ENCODE results near the gene BMP6. TPM values are rescaled to one million over a fixed set of nuclear protein-coding genes. Genes with fewer than 3 reads are reported as not detected.

The BMP6 gene
- polyA plus RNA-seq, 2 of the 4 experiments (the other 2 are of a cell fraction), result 8.4 to 23.0 TPM

DNA sequence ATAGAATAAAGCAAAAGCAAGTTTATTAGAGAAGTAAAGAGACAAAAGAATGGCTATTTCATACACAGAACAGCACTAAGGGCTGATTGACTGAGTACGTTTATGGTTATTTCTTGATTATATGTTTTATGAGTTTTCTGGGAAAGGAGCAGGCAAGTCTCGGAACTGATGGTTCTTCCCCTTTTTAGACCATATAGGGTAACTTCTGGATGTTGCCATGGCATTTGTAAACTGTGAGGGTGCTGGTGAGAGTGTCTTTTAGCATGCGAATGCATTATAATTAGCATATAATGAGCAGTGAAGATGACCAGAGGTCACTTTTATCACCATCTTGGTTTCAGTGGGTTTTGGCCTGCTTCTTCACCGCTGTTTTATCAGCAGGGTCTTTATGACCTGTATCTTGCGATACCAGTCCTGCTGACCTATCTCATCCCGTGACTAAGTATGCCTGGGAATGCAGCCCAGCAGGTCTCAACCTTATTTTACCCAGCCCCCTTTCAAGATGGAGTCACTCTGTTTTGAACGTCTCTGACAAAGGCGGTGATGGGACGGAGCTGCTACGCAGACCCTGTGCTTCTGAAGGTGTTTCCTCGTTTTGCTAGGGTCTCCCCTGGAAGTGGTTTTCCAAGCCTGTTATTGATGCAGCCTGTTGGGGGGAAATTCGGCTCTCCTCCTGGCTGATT is 45.4 kb upstream of the BMP6 start:
- no peak for DNase-seq (ENCODE audit: low read depth in 1 of 2, low spot score in 1 of 2)
- H3K27ac ChIP-seq, result no peak overlapping the region
- ChIA-PET CTCF (no interaction called here), POLR2A (no interaction called here)
- ATAC-seq, result no peak
- H3K4me1 ChIP-seq, result peaks cover 14% of the 10 kb centered on the region; the same call in 2 of the 3 replicates
- no peak overlapping the region for H3K4me3 ChIP-seq
- WGBS (ENCODE audit: missing lambda C conversion rate), result 88% methylated on average over 12 of the region's 12 CpGs
- TF ChIP-seq POLR2A (IDR thresholded peaks at IDR 0.05; ENCODE audit: low read length), result no peak
- no peak for TF ChIP-seq EHMT2 (IDR thresholded peaks at IDR 0.05; ENCODE audit: low read depth)
- no peak for TF ChIP-seq ZSCAN20 (CRISPR knock-in tag; IDR thresholded peaks at IDR 0.05)
- no peak for TF ChIP-seq CHD2 (IDR thresholded peaks at IDR 0.05; ENCODE audit: low read length, partially characterized antibody)
- TF ChIP-seq POLR2AphosphoS2 (conservative IDR thresholded peaks at IDR 0.05; ENCODE audit: low read length), result no peak
- TF ChIP-seq SMC3 (IDR thresholded peaks at IDR 0.05), result no peak
- no peak for TF ChIP-seq RNF2 (IDR thresholded peaks at IDR 0.05; ENCODE audit: borderline replicate concordance, low read depth)
- TF ChIP-seq CBX8 (IDR thresholded peaks at IDR 0.05), result no peak
- TF ChIP-seq, protein P1, sequence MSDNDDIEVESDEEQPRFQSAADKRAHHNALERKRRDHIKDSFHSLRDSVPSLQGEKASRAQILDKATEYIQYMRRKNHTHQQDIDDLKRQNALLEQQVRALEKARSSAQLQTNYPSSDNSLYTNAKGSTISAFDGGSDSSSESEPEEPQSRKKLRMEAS (IDR thresholded peaks at IDR 0.05), result no peak
- no peak for TF ChIP-seq NPAS2 (CRISPR knock-in tag; IDR thresholded peaks at IDR 0.05; ENCODE audit: borderline replicate concordance)
- no peak for TF ChIP-seq EP300 (IDR thresholded peaks at IDR 0.05)
- H3K4me2 ChIP-seq, result no peak overlapping the region
- no peak for FAIRE-seq
- H3K9me3 ChIP-seq, result no peaks in the 10 kb centered on the region

DNA sequence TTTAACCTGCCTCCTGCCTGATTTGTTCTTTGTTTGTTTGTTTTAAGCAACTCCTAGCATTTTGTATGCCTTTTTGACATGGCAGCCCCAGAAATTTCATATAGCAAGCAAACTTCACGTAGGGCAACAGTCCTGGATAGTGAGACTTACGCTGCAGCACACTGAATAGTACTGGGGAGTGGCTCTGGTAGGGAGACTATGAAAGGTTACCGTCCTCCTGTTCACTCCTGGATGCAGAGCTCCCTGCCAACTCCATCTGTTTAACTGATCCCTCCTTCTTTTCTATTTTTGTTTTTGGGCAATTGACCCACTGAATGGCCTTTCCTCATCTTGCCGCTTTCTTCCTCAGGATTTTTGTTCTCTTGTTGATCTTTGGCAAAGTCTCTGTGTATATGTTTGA is 44.5 kb upstream of the BMP6 start:
- DNase-seq (ENCODE audit: low read depth in 1 of 2, low spot score in 1 of 2) (no peak), FAIRE-seq (no peak), ATAC-seq (no peak)
- peaks cover 18% of the 10 kb centered on the region; the same call in 2 of the 3 replicates for H3K4me1 ChIP-seq
- 75% methylated on average over 4 of the region's 4 CpGs for WGBS (ENCODE audit: missing lambda C conversion rate)
- H3K4me2 ChIP-seq, result no peak overlapping the region
- no peak for TF ChIP-seq EHF (CRISPR knock-in tag; IDR thresholded peaks at IDR 0.05)
- no peak for TF ChIP-seq SREBF2 (IDR thresholded peaks at IDR 0.05)
- TF ChIP-seq HOXA7 (CRISPR knock-in tag; IDR thresholded peaks at IDR 0.05), result no peak
- TF ChIP-seq, protein P2, sequence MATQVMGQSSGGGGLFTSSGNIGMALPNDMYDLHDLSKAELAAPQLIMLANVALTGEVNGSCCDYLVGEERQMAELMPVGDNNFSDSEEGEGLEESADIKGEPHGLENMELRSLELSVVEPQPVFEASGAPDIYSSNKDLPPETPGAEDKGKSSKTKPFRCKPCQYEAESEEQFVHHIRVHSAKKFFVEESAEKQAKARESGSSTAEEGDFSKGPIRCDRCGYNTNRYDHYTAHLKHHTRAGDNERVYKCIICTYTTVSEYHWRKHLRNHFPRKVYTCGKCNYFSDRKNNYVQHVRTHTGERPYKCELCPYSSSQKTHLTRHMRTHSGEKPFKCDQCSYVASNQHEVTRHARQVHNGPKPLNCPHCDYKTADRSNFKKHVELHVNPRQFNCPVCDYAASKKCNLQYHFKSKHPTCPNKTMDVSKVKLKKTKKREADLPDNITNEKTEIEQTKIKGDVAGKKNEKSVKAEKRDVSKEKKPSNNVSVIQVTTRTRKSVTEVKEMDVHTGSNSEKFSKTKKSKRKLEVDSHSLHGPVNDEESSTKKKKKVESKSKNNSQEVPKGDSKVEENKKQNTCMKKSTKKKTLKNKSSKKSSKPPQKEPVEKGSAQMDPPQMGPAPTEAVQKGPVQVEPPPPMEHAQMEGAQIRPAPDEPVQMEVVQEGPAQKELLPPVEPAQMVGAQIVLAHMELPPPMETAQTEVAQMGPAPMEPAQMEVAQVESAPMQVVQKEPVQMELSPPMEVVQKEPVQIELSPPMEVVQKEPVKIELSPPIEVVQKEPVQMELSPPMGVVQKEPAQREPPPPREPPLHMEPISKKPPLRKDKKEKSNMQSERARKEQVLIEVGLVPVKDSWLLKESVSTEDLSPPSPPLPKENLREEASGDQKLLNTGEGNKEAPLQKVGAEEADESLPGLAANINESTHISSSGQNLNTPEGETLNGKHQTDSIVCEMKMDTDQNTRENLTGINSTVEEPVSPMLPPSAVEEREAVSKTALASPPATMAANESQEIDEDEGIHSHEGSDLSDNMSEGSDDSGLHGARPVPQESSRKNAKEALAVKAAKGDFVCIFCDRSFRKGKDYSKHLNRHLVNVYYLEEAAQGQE (IDR thresholded peaks at IDR 0.05), result no peak
- TF ChIP-seq JUN (IDR thresholded peaks at IDR 0.05), result no peak
- TF ChIP-seq, protein P1 (IDR thresholded peaks at IDR 0.05), result no peak
- no peak for TF ChIP-seq ZC3H11A (IDR thresholded peaks at IDR 0.05)
- TF ChIP-seq, protein P3, sequence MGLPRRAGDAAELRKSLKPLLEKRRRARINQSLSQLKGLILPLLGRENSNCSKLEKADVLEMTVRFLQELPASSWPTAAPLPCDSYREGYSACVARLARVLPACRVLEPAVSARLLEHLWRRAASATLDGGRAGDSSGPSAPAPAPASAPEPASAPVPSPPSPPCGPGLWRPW (IDR thresholded peaks at IDR 0.05), result no peak
- no peak for TF ChIP-seq EP300 (IDR thresholded peaks at IDR 0.05)
- TF ChIP-seq RAD21 (conservative IDR thresholded peaks at IDR 0.05 in 1 of 2, IDR thresholded peaks at IDR 0.05 in 1 of 2), result no peak
- TF ChIP-seq HEYL (CRISPR knock-in tag; IDR thresholded peaks at IDR 0.05), result no peak
- no peak for TF ChIP-seq CBX2 (IDR thresholded peaks at IDR 0.05; ENCODE audit: borderline replicate concordance, low read depth)
- TF ChIP-seq, protein P4, sequence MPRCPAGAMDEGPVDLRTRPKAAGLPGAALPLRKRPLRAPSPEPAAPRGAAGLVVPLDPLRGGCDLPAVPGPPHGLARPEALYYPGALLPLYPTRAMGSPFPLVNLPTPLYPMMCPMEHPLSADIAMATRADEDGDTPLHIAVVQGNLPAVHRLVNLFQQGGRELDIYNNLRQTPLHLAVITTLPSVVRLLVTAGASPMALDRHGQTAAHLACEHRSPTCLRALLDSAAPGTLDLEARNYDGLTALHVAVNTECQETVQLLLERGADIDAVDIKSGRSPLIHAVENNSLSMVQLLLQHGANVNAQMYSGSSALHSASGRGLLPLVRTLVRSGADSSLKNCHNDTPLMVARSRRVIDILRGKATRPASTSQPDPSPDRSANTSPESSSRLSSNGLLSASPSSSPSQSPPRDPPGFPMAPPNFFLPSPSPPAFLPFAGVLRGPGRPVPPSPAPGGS (IDR thresholded peaks at IDR 0.05), result no peak
- TF ChIP-seq ZSCAN20 (CRISPR knock-in tag; IDR thresholded peaks at IDR 0.05), result no peak
- H3K4me3 ChIP-seq, result no peak overlapping the region
- POLR2A ChIA-PET, result no interaction called here
- CTCF ChIA-PET, result no interaction called here
- H3K9me3 ChIP-seq, result no peaks in the 10 kb centered on the region
- no peak overlapping the region for H3K27ac ChIP-seq
